Hepatocyte (in vitro differentiated cells): Measurements from ENCODE around the gene OR14I1. TPM values are rescaled to one million over a fixed set of nuclear protein-coding genes. Genes with fewer than 3 reads are reported as not detected.

Experiments
- DNase-seq: peaks from one replicate; pipeline ENCODE4 v3.0.0-alpha.2; 2016; ENCODE audit warnings: low spot score
- H2AFZ ChIP-seq: fragments of 200-600 bp; sonication (generic); 2 replicates; pipeline ENCODE4 v1.6.0; 2016; ENCODE audit warnings: antibody characterized with exemption, mild to moderate bottlenecking
- H3K27ac ChIP-seq: fragments of 200-600 bp; sonication (generic); 2 replicates; pipeline ENCODE4 v1.5.1; 2016; ENCODE audit warnings: mild to moderate bottlenecking
- H3K27me3 ChIP-seq: fragments of 200-600 bp; sonication (generic); 2 replicates; pipeline ENCODE4 v1.6.1; 2016
- H3K36me3 ChIP-seq: fragments of 200-600 bp; sonication (generic); replicated peaks from 2 replicates; pipeline ENCODE4 v1.5.1; 2016; ENCODE audit warnings: low read depth; ENCODE audit not compliant: insufficient read depth
- H3K4me1 ChIP-seq: fragments of 200-600 bp; sonication (generic); 2 replicates; pipeline ENCODE4 v1.5.1; 2016; ENCODE audit warnings: mild to moderate bottlenecking, moderate library complexity; ENCODE audit not compliant: insufficient read depth
- H3K4me2 ChIP-seq: fragments of 200-600 bp; sonication (generic); 2 replicates; pipeline ENCODE4 v1.6.0; 2016
- H3K4me3 ChIP-seq: fragments of 200-600 bp; sonication (generic); 2 replicates; pipeline ENCODE4 v1.5.1; 2016; ENCODE audit warnings: mild to moderate bottlenecking
- H3K79me2 ChIP-seq: fragments of 200-600 bp; sonication (generic); 2 replicates; pipeline ENCODE4 v1.6.0; 2017; ENCODE audit warnings: mild to moderate bottlenecking
- H3K9me2 ChIP-seq: fragments of 200-600 bp; sonication (generic); replicated peaks from 2 replicates; pipeline ENCODE4 v1.6.0; 2017; ENCODE audit warnings: mild to moderate bottlenecking; ENCODE audit not compliant: insufficient read depth
- H3K9me3 ChIP-seq: fragments of 200-600 bp; sonication (generic); 2 replicates; pipeline ENCODE4 v1.5.1; 2016; ENCODE audit warnings: low read depth, mild to moderate bottlenecking
- H4K20me1 ChIP-seq: fragments of 200-600 bp; sonication (generic); 2 replicates; pipeline ENCODE4 v1.6.0; 2016; ENCODE audit warnings: mild to moderate bottlenecking; ENCODE audit not compliant: insufficient read depth, poor library complexity, severe bottlenecking
- CTCF ChIP-seq: fragments of 200-600 bp; sonication (generic); IDR thresholded peaks from 2 replicates; pipeline ENCODE4 v1.5.1; 2016; ENCODE audit warnings: antibody characterized with exemption, mild to moderate bottlenecking; ENCODE audit not compliant: poor library complexity
- EZH2 ChIP-seq: fragments of 200-600 bp; sonication (generic); IDR thresholded peaks from 2 replicates; pipeline ENCODE4 v1.6.1; 2016; ENCODE audit warnings: antibody characterized with exemption, mild to moderate bottlenecking, borderline replicate concordance
- EZH2phosphoT487 ChIP-seq: fragments of 200-600 bp; sonication (generic); IDR thresholded peaks from one replicate; pipeline ENCODE4 v1.6.1; 2018; ENCODE audit warnings: antibody characterized with exemption, mild to moderate bottlenecking, low read depth, moderate library complexity; ENCODE audit not compliant: unreplicated experiment, severe bottlenecking
- WGBS: methylation state at CpG from one replicate; pipeline ENCODE4 v1.1.6; 2016; ENCODE audit warnings: low lambda C conversion rate; ENCODE audit errors: missing lambda C conversion rate; 5-methylcytosine and 5-hydroxymethylcytosine counted together
- polyA plus RNA-seq: library from polyadenylated mRNA; unstranded; fragments of >200 nt; fragmentation: Nextera tagmentation; extraction: Ambion mirVana; gene quantifications from 2 replicates; pipeline ENCODE4 v1.2.1, GENCODE V29; 2016
- total RNA-seq: library from RNA; depleted of rRNA; stranded (reverse); fragments of >200 nt; gene quantifications from 2 replicates; pipeline ENCODE4 v1.2.3, GENCODE V29; 2014

Gene OR14I1
- total and polyA plus RNA-seq, 2 experiments from 2014 or later, result not detected

GRCh38 chr1:248714248-248714647 lies 11.7 kb upstream of the OR14I1 start:
- no peak overlapping the region for H3K4me2 ChIP-seq
- H3K79me2 ChIP-seq, result no peaks in the 10 kb centered on the region

GRCh38 chr1:248710305-248710900 lies 7.8 kb upstream of the OR14I1 start:
- H3K9me2 ChIP-seq, result no peaks in the 10 kb centered on the region
- no peak overlapping the region for H2AFZ ChIP-seq
- no peaks in the 10 kb centered on the region for H3K36me3 ChIP-seq
- H3K27me3 ChIP-seq, result no peaks in the 10 kb centered on the region
- WGBS, result 71% methylated on average over 4 of the region's 4 CpGs
- no peak overlapping the region for H3K4me2 ChIP-seq
- TF ChIP-seq EZH2, result no peak
- no peak for TF ChIP-seq CTCF
- no peak for TF ChIP-seq EZH2phosphoT487
- no peaks in the 10 kb centered on the region for H3K4me1 ChIP-seq
- peaks cover 9% of the 10 kb centered on the region for H3K9me3 ChIP-seq
- H3K4me3 ChIP-seq, result no peak overlapping the region
- no peak overlapping the region for H3K27ac ChIP-seq
- H3K79me2 ChIP-seq, result no peaks in the 10 kb centered on the region
- DNase-seq, result no peak
- no peaks in the 10 kb centered on the region for H4K20me1 ChIP-seq

More at GRCh38 chr1:248714248-248714647, 11.7 kb upstream of the OR14I1 start:
- Histone ChIP-seq H2AFZ (no peak overlapping the region), H3K4me3 (no peak overlapping the region), H3K4me1 (no peaks in the 10 kb centered on the region), H3K27ac (no peak overlapping the region), H3K9me3 (peaks cover 9% of the 10 kb centered on the region), H4K20me1 (no peaks in the 10 kb centered on the region), H3K27me3 (no peaks in the 10 kb centered on the region), H3K9me2 (no peaks in the 10 kb centered on the region), H3K36me3 (no peaks in the 10 kb centered on the region)
- no peak for TF ChIP-seq CTCF
- no peak for TF ChIP-seq EZH2phosphoT487
- no peak for TF ChIP-seq EZH2
- WGBS, result 22% methylated on average over 3 of the region's 3 CpGs
- no peak for DNase-seq

GRCh38 chr1:248704606-248705005 lies 2.0 kb upstream of the OR14I1 start:
- H3K9me3 ChIP-seq, result no peaks in the 10 kb centered on the region
- no peak for DNase-seq
- no peak overlapping the region for H3K4me2 ChIP-seq
- no peaks in the 10 kb centered on the region for H4K20me1 ChIP-seq
- H3K4me1 ChIP-seq, result no peaks in the 10 kb centered on the region
- no peaks in the 10 kb centered on the region for H3K27me3 ChIP-seq
- no peaks in the 10 kb centered on the region for H3K79me2 ChIP-seq
- H3K9me2 ChIP-seq, result no peaks in the 10 kb centered on the region
- H2AFZ ChIP-seq, result no peak overlapping the region
- no peak overlapping the region for H3K27ac ChIP-seq
- 48% methylated on average over 2 of the region's 2 CpGs for WGBS
- no peaks in the 10 kb centered on the region for H3K36me3 ChIP-seq
- TF ChIP-seq EZH2phosphoT487, result no peak
- TF ChIP-seq EZH2, result no peak
- TF ChIP-seq CTCF, result no peak
- no peak overlapping the region for H3K4me3 ChIP-seq

- no peaks in the 10 kb centered on the region for H3K79me2 ChIP-seq
- no peak overlapping the region for H3K27ac ChIP-seq
- H4K20me1 ChIP-seq, result no peaks in the 10 kb centered on the region
- H3K4me3 ChIP-seq, result no peak overlapping the region
- H2AFZ ChIP-seq, result no peak overlapping the region
- no peak for DNase-seq
- H3K4me1 ChIP-seq, result no peaks in the 10 kb centered on the region
- H3K9me2 ChIP-seq, result no peaks in the 10 kb centered on the region
- 52% methylated on average over 2 of the region's 2 CpGs for WGBS
- H3K27me3 ChIP-seq, result no peaks in the 10 kb centered on the region
- TF ChIP-seq EZH2 (no peak), EZH2phosphoT487 (no peak)
- no peaks in the 10 kb centered on the region for H3K36me3 ChIP-seq
- no peaks in the 10 kb centered on the region for H3K9me3 ChIP-seq
- H3K4me2 ChIP-seq, result no peak overlapping the region
Observed at GRCh38 chr1:248703674-248704073, 1.1 kb upstream of the OR14I1 start.
